H1 (cell line): ENCODE measurements around the gene EPB41L2. TPM values are rescaled to one million over a fixed set of nuclear protein-coding genes. Genes with fewer than 3 reads are reported as not detected.

ENCODE experiments used
- CTCF ChIA-PET: fragments of 300-600 bp; sonication (Branson Sonifier 250); formaldehyde crosslinking; loops from one replicate; lab custom pipeline; 2021; ENCODE audit not compliant: partially characterized antibody; lab: Charles Lee
- POLR2A ChIA-PET: fragments of 300-600 bp; sonication (Branson Sonifier 250); formaldehyde crosslinking; loops from one replicate; lab custom pipeline; 2021; ENCODE audit warnings: inconsistent platforms; ENCODE audit not compliant: partially characterized antibody; lab: Charles Lee
- DNase-seq, 2 experiments: peaks; one replicate each; pipeline versions ENCODE4 v3.0.0 to v3.0.0-alpha.2; 2010 to 2022; ENCODE audit warnings: low spot score in 2 of 2, low read depth in 1 of 2, mixed read lengths in 1 of 2
- FAIRE-seq: peaks from 2 replicates; lab custom pipeline; 2011; peaks lifted over from hg19 to GRCh38; lab: Jason Lieb, UNC
- H2AFZ ChIP-seq: 2 replicates; pipeline ENCODE4 v1.8.1; 2012; ENCODE audit warnings: low read length, inconsistent platforms
- H2AK5ac ChIP-seq: 2 replicates; pipeline ENCODE4 v1.6.1; 2013; ENCODE audit warnings: low read depth, low read length
- H2BK120ac ChIP-seq: replicated peaks from 2 replicates; pipeline ENCODE3; 2013; ENCODE audit warnings: low read depth, low read length, inconsistent platforms
- H2BK12ac ChIP-seq: 2 replicates; pipeline ENCODE4 v1.6.1; 2013; ENCODE audit warnings: low read depth, low read length
- H2BK15ac ChIP-seq: 2 replicates; pipeline ENCODE4 v1.6.1; 2013; ENCODE audit warnings: low read length
- H2BK20ac ChIP-seq: 2 replicates; pipeline ENCODE4 v1.6.1; 2013; ENCODE audit warnings: low read length
- H2BK5ac ChIP-seq: 2 replicates; pipeline ENCODE4 v1.6.1; 2013; ENCODE audit warnings: low read depth, low read length
- H3K14ac ChIP-seq: 2 replicates; pipeline ENCODE4 v1.6.1; 2013; ENCODE audit warnings: inconsistent platforms; ENCODE audit not compliant: insufficient read length
- H3K18ac ChIP-seq: 2 replicates; pipeline ENCODE4 v1.6.1; 2013; ENCODE audit warnings: low read length; ENCODE audit errors: extremely low read depth
- H3K23ac ChIP-seq: 2 replicates; pipeline ENCODE4 v1.6.1; 2013; ENCODE audit warnings: inconsistent platforms; ENCODE audit not compliant: insufficient read length
- H3K23me2 ChIP-seq: 2 replicates; pipeline ENCODE4 v1.6.1; 2013; ENCODE audit warnings: low read depth, low read length
- H3K27ac ChIP-seq: 2 replicates; pipeline ENCODE4 v1.6.1; 2011; ENCODE audit warnings: low read depth, low read length, inconsistent platforms
- H3K27me3 ChIP-seq, 4 experiments: replicated peaks in 1 of 4; 1 replicate in 1 of 4; 2 replicates in 3 of 4; pipeline versions ENCODE4 v1.6.1 to v1.8.1; 2011 to 2013; ENCODE audit warnings: low read length in 3 of 4, mild to moderate bottlenecking in 3 of 4, inconsistent platforms in 2 of 4, mixed read lengths in 2 of 4, moderate library complexity in 1 of 4; ENCODE audit not compliant: control insufficient read depth in 3 of 4, insufficient read depth in 3 of 4; ENCODE audit errors: extremely low read depth in 1 of 4
- H3K36me3 ChIP-seq, 4 experiments: 2 replicates each; pipeline versions ENCODE4 v1.6.1 to v1.8.1; 2011 to 2013; ENCODE audit warnings: mild to moderate bottlenecking in 4 of 4, low read length in 3 of 4, moderate library complexity in 2 of 4, control low read depth in 1 of 4, inconsistent platforms in 1 of 4; ENCODE audit not compliant: insufficient read depth in 4 of 4, control insufficient read depth in 2 of 4
- H3K4ac ChIP-seq: replicated peaks from 2 replicates; pipeline ENCODE3; 2013; ENCODE audit warnings: low read length, low read depth, mixed read lengths, inconsistent platforms; ENCODE audit not compliant: insufficient read length
- H3K4me1 ChIP-seq, 4 experiments: replicated peaks in 1 of 4; 1 replicate in 1 of 4; 2 replicates in 3 of 4; pipeline versions ENCODE4 v1.6.1 to v1.8.1; 2011 to 2013; ENCODE audit warnings: low read length in 3 of 4, inconsistent platforms in 2 of 4, mixed read lengths in 1 of 4; ENCODE audit not compliant: insufficient read depth in 4 of 4, control insufficient read depth in 3 of 4
- H3K4me2 ChIP-seq, 2 experiments: 2 replicates each; pipeline versions ENCODE4 v1.6.1 to v1.8.1; 2011 to 2013; ENCODE audit warnings: low read depth in 2 of 2, low read length in 2 of 2, control low read depth in 1 of 2, inconsistent platforms in 1 of 2, mild to moderate bottlenecking in 1 of 2; ENCODE audit not compliant: insufficient read depth in 1 of 2
- H3K4me3 ChIP-seq, 4 experiments: fragments of 200-600, 300-600 bp in 1 of 4; sonication (generic), shearing (Covaris generic), sonication (Bioruptor Twin) in 1 of 4; 2 replicates each; pipeline versions ENCODE4 v1.5.1 to v1.8.1; 2011 to 2016; ENCODE audit warnings: low read length in 4 of 4, low read depth in 3 of 4, control low read depth in 2 of 4, inconsistent platforms in 2 of 4, mild to moderate bottlenecking in 2 of 4, mixed read lengths in 1 of 4, moderate library complexity in 1 of 4; ENCODE audit not compliant: insufficient read depth in 2 of 4; ENCODE audit errors: extremely low read depth in 1 of 4
- H3K56ac ChIP-seq: replicated peaks from 2 replicates; pipeline ENCODE3; 2013; ENCODE audit warnings: low read depth, mild to moderate bottlenecking, mixed read lengths, low read length, inconsistent platforms; ENCODE audit not compliant: insufficient read length
- H3K79me1 ChIP-seq: 2 replicates; pipeline ENCODE4 v1.6.1; 2013; ENCODE audit warnings: low read depth, low read length, control low read depth
- H3K79me2 ChIP-seq, 2 experiments: 2 replicates each; pipeline versions ENCODE4 v1.6.1 to v1.8.1; 2012 to 2013; ENCODE audit warnings: low read length in 2 of 2, mild to moderate bottlenecking in 2 of 2, inconsistent platforms in 1 of 2; ENCODE audit not compliant: insufficient read depth in 2 of 2, control insufficient read depth in 1 of 2
- H3K9ac ChIP-seq, 4 experiments: replicated peaks in 1 of 4; 1 replicate in 1 of 4; 2 replicates in 3 of 4; pipeline versions ENCODE4 v1.6.1 to v1.8.1; 2011 to 2013; ENCODE audit warnings: low read depth in 3 of 4, low read length in 3 of 4, control low read depth in 2 of 4, mild to moderate bottlenecking in 2 of 4, moderate library complexity in 2 of 4, inconsistent platforms in 1 of 4; ENCODE audit errors: extremely low read depth in 1 of 4
- H3K9me3 ChIP-seq, 2 experiments: 2 replicates each; pipeline versions ENCODE4 v1.6.1 to v1.8.1; 2012 to 2013; ENCODE audit warnings: mild to moderate bottlenecking in 2 of 2, moderate library complexity in 2 of 2, control low read depth in 1 of 2, inconsistent platforms in 1 of 2, low read depth in 1 of 2, low read length in 1 of 2, mixed read lengths in 1 of 2; ENCODE audit not compliant: insufficient read depth in 2 of 2
- H4K20me1 ChIP-seq, 2 experiments: replicated peaks in 1 of 2; 2 replicates each; pipeline versions ENCODE3 to v1.8.1; 2011 to 2013; ENCODE audit warnings: inconsistent platforms in 2 of 2, low read length in 2 of 2, mild to moderate bottlenecking in 1 of 2; ENCODE audit not compliant: insufficient read depth in 2 of 2, control insufficient read depth in 1 of 2
- H4K5ac ChIP-seq: 2 replicates; pipeline ENCODE4 v1.6.1; 2013; ENCODE audit warnings: low read length, low read depth, mixed read lengths, inconsistent platforms; ENCODE audit not compliant: insufficient read length
- H4K8ac ChIP-seq: 2 replicates; pipeline ENCODE4 v1.8.0; 2013; ENCODE audit warnings: mild to moderate bottlenecking, moderate library complexity, low read length, inconsistent platforms; ENCODE audit not compliant: insufficient read depth; ENCODE audit errors: extremely low read depth
- H4K91ac ChIP-seq: replicated peaks from 2 replicates; pipeline ENCODE3; 2013; ENCODE audit warnings: low read length, mixed read lengths, inconsistent platforms; ENCODE audit not compliant: insufficient read length
- KDM1A ChIP-seq: fragments of 200-600, 300-600 bp; sonication (generic); IDR thresholded peaks from 2 replicates; pipeline ENCODE4 v1.7.1; 2016; ENCODE audit warnings: mild to moderate bottlenecking, low read length, borderline replicate concordance
- WGBS, 2 experiments: shearing (Covaris generic) in 1 of 2; methylation state at CpG; one replicate each; pipeline versions ENCODE4 v1.1.6 to v1.1.7; 2013 to 2015; ENCODE audit warnings: low lambda C conversion rate in 2 of 2, mixed read lengths in 2 of 2, inconsistent platforms in 1 of 2, low coverage in 1 of 2, missing lambda C conversion rate in 1 of 2; ENCODE audit not compliant: insufficient replicate concordance in 2 of 2, insufficient coverage in 1 of 2, insufficient read length in 1 of 2; ENCODE audit errors: extremely low coverage in 1 of 2, missing lambda C conversion rate in 1 of 2; 5-methylcytosine and 5-hydroxymethylcytosine counted together
- polyA plus RNA-seq, 7 experiments: library from polyadenylated mRNA; depleted of rRNA in 3 of 7; stranded (reverse) in 5 of 7; unstranded in 2 of 7; fragments of >200 nt in 5 of 7; fragments of 200-250 nt in 2 of 7; gene quantifications; 1 replicate in 5 of 7; 2 replicates in 1 of 7; 4 replicates in 1 of 7; pipeline versions ENCODE4 v1.2.1 to v1.2.3, GENCODE V29; 2011 to 2013; ENCODE audit warnings: missing spikeins in 2 of 7, mixed read lengths in 2 of 7
- total RNA-seq: library from RNA; stranded (reverse); fragmentation: NEBNext Ultra II Directional; extraction: Animal tissue kit (Norgen Biotek cat#: 25700); gene quantifications from 2 replicates; pipeline ENCODE4 v1.2.1, GENCODE V29; 2021

Gene EPB41L2
- total and polyA plus RNA-seq, 2 of the 8 experiments (the other 6 are each of a cell fraction or from before 2014, with no cell fraction given) = 22.5 to 123 TPM

DNA sequence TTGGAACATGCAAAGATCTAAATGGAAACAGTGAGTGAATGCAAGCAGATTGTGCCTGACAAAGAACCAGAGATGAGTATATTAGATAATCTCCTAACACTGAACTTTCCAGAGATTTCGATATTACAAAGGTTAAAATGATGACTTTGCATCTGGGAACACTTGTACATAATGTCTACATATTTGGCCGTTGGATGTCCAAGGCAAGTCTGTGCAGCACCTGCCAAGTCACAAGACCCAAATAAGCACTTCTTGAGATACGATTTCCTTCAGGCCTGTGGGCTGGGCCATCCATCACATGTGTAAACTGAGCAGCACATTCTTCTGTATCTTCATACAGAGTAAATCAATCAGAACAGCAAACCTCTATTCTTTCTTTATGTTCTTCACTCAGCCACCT is 268.3 kb downstream of the EPB41L2 start:
- Histone ChIP-seq H4K20me1 (no peaks in the 10 kb centered on the region), H2BK120ac (no peak overlapping the region), H3K9me3 (no peaks in the 10 kb centered on the region; a peak in 1 of 4 replicates), H3K4me2 (no peak overlapping the region), H3K4ac (no peak overlapping the region), H3K14ac (no peak overlapping the region), H2BK5ac (no peak overlapping the region), H3K23ac (no peak overlapping the region), H3K4me3 (no peak overlapping the region), H3K23me2 (no peaks in the 10 kb centered on the region), H3K79me2 (no peaks in the 10 kb centered on the region), H2BK15ac (no peak overlapping the region), H3K4me1 (peaks cover 0 to 6% (median 3%) of the 10 kb centered on the region in 4 experiments; a peak in 2 of 7 replicates), H3K27me3 (peaks cover 0 to 1% (median 0%) of the 10 kb centered on the region in 4 experiments; a peak in 1 of 7 replicates), H3K27ac (no peak overlapping the region), H4K8ac (no peak overlapping the region), H3K79me1 (no peaks in the 10 kb centered on the region), H4K5ac (no peak overlapping the region), H2AFZ (no peak overlapping the region), H2BK20ac (no peak overlapping the region), H3K9ac (no peak overlapping the region), H4K91ac (no peak overlapping the region), H3K56ac (no peak overlapping the region), H3K36me3 (no peaks in the 10 kb centered on the region), H3K18ac (no peak overlapping the region), H2AK5ac (no peak overlapping the region), H2BK12ac (no peak overlapping the region; the same call in 1 of the 2 replicates)
- no peak for TF ChIP-seq KDM1A
- CTCF ChIA-PET = interaction anchor here (0.6 kb wide), 1 partner anchor 819 kb away, joined by 3 read pairs; no protein-coding TSS in a partner anchor
- POLR2A ChIA-PET = no interaction called here
- DNase-seq (no peak), FAIRE-seq (no peak)
- 87% methylated on average over 3 of the region's 3 CpGs; no CpG with 5 or more reads in 1 of the 2 experiments for WGBS, 2 experiments
